Measurements from ENCODE around the gene STARD13.

DNA sequence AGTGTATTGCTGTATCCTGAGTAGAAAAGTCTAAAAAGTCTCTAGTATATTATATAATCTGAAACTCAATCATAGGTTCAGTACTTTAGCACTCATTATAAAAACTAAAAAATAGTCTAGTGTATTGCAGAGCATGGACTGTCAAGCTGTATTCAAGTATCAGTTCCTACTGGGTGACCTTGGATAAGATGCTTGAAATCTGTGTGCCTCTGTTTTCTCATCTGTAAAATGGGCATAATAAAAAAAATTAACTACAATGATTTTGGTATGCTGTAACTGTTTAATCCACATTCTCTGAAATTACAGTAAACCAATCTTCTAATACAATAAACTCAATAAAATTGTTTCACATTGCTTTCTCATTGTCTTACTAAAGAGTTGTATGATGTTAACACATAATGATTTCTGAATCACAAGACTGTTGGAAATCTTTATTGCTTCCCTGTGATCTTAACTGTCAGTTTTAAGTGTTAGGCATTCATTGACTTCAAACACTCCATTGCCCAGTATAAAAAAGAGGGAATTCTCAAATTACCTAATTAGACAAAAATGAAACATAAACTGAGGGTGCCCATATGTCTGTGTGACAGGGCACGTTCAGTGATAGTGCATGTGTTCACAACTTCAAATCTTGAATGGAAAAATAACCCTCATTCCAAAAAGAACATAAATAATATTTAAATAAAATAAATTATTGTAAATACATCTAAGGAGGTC, 2.2 kb downstream of the STARD13 start:
- no peak for TF ChIP-seq GATA2 (IDR thresholded peaks at IDR 0.05; ENCODE audit: low read depth, low read length)
- no peak for TF ChIP-seq GATA3 (IDR thresholded peaks at IDR 0.05; ENCODE audit: low read depth, low read length)
